T-helper 22 cell (primary cell): Measurements from ENCODE around the gene PRPF31.
A peak's percentile ranks its signal among the peaks of the same experiment; 100 is the strongest.
"Not testable (repeated sequence)": the region's sequence is repeated elsewhere in the genome, so short reads cannot be mapped to it uniquely, and the experiment has no call there.

Source experiments
- DNase-seq: peaks from one replicate; pipeline ENCODE4 v3.0.0-alpha.2; 2020; ENCODE audit warnings: low read depth

Gene PRPF31, protein sequence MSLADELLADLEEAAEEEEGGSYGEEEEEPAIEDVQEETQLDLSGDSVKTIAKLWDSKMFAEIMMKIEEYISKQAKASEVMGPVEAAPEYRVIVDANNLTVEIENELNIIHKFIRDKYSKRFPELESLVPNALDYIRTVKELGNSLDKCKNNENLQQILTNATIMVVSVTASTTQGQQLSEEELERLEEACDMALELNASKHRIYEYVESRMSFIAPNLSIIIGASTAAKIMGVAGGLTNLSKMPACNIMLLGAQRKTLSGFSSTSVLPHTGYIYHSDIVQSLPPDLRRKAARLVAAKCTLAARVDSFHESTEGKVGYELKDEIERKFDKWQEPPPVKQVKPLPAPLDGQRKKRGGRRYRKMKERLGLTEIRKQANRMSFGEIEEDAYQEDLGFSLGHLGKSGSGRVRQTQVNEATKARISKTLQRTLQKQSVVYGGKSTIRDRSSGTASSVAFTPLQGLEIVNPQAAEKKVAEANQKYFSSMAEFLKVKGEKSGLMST

GRCh38 chr19:54115109-54116063, at the start of gene PRPF31, which contains the start of gene TFPT:
TSS of gene PRPF31 (plus strand) at chr19:54115754. CDS start at chr19:54118279, 2,525 bp downstream.
TSS of gene TFPT (minus strand) at chr19:54115657. CDS start at chr19:54115269, 388 bp downstream.
- DNase-seq, result peak; percentile 92

- DNase-seq, result no peak
Observed at GRCh38 chr19:54069470-54069869, 46.1 kb upstream of the PRPF31 start.

GRCh38 chr19:54073829-54074228, 41.7 kb upstream of the PRPF31 start:
- DNase-seq, result no peak

DNA sequence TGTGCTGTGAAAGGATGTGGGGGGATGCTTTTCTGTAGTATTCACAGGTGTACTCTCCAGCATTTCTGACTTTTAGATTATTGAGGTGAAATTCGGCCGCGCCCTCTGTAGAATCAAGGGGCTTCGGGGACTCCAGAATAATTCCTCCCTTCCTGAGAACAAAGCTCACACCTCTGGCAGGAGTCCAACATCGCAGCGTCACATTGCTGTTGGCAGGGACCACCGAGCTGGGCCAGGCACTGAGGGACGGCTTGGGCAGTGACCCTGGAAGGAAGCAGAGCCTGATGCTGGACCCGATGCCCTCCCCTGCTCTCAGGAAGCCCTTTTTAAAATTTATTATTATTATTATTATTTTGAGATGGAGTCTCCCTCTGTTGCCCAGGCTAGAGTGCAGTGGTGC, 40.7 kb upstream of the PRPF31 start:
- DNase-seq, result no peak

DNA sequence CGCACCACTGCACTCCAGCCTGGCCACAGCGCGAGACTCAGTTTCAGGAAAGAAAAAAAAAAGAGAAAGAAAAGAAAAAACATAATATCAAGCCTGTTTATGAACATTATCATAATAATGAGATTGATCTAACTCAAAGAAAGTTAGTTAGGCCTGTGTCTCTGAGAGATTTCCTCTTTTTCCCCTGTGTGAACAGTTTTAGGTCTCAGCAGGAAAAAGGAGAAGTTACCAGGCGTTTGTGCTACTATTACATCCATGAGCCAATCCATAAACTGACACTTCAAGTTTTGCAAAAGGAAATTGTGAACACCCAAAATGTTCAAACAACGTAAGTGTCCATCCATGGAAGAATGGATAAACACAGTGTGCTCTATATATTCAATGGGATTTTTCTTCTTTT, 38.2 kb upstream of the PRPF31 start:
- DNase-seq, result no peak

DNA sequence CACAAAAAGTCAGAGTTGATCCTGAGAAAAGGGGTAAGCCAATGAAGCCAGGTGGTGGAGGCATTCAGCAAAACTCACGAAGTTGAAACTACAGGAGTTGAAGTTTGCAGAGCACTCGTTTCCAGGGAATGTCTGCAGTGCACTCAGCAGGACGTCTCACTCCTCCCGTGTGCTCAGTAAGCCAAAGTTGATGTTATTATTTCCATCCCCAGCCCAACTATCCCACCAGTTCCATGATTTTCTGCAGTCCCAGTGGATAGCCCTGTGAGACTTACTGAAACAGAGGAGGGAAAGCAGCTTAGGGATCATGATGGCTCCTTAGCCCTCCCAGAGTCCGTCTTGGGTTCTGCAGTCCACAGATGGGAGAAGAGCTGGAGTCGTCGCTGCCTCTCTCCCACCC, 34.5 kb upstream of the PRPF31 start, which contains the start of gene TARM1:
Gene TARM1 (minus strand): TSS at position 334 of the 400 bp plus-strand sequence. CDS start 25 bp downstream, at position 309.
- no peak for DNase-seq

DNA sequence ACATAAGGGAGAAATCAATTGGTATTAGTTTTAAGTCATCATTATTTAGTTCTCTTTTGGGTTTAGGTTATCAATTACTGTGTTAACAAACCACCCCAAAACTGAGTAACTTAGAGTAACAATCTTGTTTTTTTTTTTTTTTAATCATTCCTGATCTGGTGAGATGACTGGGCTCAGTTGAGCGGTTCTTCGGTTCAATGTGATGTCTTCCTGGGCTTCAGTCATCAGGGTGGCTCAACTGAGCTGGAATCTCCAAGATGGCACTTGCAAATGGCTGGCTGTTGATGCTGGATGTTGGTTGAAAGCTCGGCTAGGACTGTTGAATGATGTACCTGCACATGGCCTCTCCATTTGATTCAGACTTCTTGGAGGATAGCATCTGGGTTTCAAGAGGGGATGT, 31.1 kb upstream of the PRPF31 start:
- no peak for DNase-seq

- DNase-seq, result no peak
Observed at GRCh38 chr19:54094426-54095000, 21.0 kb upstream of the PRPF31 start.

DNA sequence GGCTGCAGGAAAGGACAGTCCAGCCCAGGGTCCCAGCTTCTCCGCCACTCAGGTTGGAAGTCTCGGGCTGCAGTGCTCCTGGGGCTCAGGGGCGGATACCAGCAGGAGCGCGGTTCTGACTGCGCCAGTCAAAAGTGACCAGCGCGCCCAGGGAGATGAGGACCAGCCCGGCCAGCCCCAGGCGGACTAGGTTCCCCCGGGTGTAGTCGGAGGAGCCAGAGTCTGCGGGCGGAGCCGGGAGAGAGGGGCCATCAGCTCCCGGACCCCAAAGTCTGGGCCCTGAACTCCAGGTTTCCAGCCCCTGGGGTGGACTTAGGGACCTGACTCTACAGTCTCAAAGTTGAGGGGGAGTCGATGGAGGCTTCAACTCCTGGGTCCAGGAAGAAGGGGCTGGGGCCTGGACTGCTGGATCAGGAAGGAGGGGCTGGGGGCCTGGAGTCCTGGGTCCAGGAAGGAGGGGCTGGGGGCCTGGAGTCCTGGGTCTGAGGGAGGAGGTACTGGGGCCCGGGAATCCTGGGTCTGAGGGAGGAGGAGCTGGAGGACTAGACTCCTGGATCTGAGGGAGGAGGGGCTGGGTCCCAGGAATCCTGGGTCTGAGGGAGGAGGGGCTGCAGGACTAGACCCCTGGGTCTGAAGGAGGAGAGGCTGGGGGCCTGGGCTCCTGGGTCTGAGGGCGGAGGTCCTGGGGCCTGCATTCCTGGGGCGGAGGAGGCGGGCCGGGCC, 20.3 kb upstream of the PRPF31 start:
- DNase-seq, result no peak

- peak; percentile 25 for DNase-seq
Observed at GRCh38 chr19:54095859-54096616, 19.5 kb upstream of the PRPF31 start.

DNA sequence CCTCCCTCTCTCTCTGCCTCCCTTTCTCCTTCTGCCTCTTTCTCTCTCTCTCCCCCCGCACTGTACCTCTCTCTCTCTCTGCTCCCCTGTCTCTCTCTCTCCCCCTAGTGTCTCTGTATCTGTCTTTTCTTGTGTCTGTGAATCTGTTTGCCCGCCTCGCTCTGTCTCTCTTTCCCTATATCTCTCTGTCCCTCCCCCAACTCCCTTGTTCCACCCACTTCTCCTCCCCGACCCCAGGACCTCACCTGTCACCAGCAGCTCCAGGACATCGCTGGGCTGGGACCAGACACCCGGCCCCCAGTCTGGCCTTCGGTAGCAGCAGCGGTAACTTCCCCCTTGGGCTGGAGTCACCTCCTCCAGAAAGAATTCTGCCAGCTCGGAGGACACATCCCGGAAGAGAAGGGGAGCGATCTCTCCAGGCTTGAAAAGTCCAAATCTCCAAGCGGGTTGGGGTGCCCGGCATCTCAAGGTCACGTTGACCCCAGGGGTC, 18.9 kb upstream of the PRPF31 start:
- no peak for DNase-seq

DNA sequence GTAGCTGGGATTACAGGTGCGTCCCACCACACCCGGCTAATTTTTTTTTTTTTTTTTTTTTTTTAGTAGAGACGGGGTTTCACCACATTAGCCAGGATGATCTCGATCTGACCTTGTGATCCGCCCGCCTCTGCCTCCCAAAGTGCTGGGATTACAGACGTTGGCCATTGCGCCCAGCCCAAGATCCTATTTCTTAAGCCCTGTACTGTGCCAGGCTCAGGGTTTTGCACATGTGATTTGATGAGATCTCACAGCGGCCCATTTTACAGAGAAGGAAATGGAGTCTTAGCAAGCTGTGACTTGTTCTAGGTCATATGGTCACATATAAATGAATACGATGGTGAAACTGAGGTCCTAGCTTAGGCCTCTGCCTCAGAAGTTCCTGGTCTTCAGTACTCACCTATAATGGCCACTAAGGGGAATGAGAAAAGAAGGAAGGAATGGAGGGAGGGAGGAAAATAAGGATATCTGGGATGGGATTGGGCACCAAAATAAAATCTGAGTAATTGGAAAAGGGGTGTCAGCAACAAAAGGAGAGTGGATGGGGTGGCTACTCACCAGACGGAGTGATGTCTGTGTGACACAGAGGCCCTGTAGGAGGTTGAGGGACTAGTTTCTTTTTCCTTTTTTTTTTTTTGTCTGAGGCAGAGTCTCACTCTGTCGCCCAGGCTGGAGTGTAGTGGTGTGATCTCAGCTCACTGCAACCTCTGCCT, 16.2 kb upstream of the PRPF31 start:
- no peak for DNase-seq

GRCh38 chr19:54099903-54100255, 15.7 kb upstream of the PRPF31 start:
- DNase-seq, result not testable (repeated sequence)

GRCh38 chr19:54100561-54100960, 15.0 kb upstream of the PRPF31 start, which contains the start of gene OSCAR:
TSS of gene OSCAR (minus strand) at chr19:54100803. CDS start at chr19:54100792, 11 bp downstream.
- DNase-seq, result no peak

GRCh38 chr19:54102421-54103169, 13.0 kb upstream of the PRPF31 start, which contains the start of gene NDUFA3:
TSS of gene NDUFA3 (plus strand) at chr19:54102855. CDS start at chr19:54102879, 24 bp downstream.
- DNase-seq, result peak; percentile 98

- no peak for DNase-seq
Observed at GRCh38 chr19:54104998-54105715, 10.4 kb upstream of the PRPF31 start.

- DNase-seq, result no peak
Observed at GRCh38 chr19:54105796-54106195, 9.8 kb upstream of the PRPF31 start.

DNA sequence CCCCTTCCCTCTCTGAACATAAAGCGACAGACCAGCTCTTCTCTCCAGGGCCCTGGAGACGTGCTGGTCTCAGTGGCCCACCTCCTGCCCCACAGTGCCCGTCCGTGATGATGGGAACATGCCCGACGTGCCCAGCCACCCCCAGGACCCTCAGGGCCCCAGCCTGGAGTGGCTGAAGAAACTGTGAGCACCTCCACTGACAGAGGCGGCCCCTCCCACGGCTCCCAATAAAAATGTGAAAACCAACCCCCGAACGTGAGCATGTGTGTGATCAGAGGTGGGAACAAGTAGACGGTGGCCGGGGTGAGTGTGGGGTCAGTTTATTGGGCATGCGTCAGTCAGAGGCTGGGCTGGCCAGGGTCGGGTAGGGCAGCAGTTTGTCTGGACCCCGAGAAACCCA, 8.8 kb upstream of the PRPF31 start:
- DNase-seq, result no peak
